ENCODE data around the gene VWF.

Gene VWF

GRCh38 chr12:6062757-6063735 lies 61.4 kb downstream of the VWF start:
- peak; percentile 87 for DNase-seq (ENCODE audit: low spot score)
- in situ Hi-C loops (cut with MboI; ENCODE audit: low sequenced_read_pairs, unreplicated experiment), result loop anchor here (5.0 kb wide), 1 partner anchor 224 kb away; no protein-coding TSS in a partner anchor
- peak; percentile 87 for TF ChIP-seq CTCF (IDR thresholded peaks at IDR 0.05; ENCODE audit: borderline replicate concordance, control extremely low read depth, extremely low read depth, insufficient read depth, missing control alignments)

- TF ChIP-seq CTCF (IDR thresholded peaks at IDR 0.05; ENCODE audit: borderline replicate concordance, control extremely low read depth, extremely low read depth, insufficient read depth, missing control alignments), result no peak
- no peak for DNase-seq (ENCODE audit: low spot score)
- in situ Hi-C loops (cut with MboI; ENCODE audit: low sequenced_read_pairs, unreplicated experiment), result loop anchor here (5.0 kb wide), 1 partner anchor 225 kb away; no protein-coding TSS in a partner anchor
These were observed 62.1 kb downstream of the VWF start for GRCh38 chr12:6062395-6062756.

GRCh38 chr12:6061660-6062059 lies 62.8 kb downstream of the VWF start:
- in situ Hi-C loops (cut with MboI; ENCODE audit: low sequenced_read_pairs, unreplicated experiment), result loop anchor here (5.0 kb wide), 1 partner anchor 226 kb away; no protein-coding TSS in a partner anchor
- DNase-seq (ENCODE audit: low spot score), result no peak
- TF ChIP-seq CTCF (IDR thresholded peaks at IDR 0.05; ENCODE audit: borderline replicate concordance, control extremely low read depth, extremely low read depth, insufficient read depth, missing control alignments), result no peak

GRCh38 chr12:6059860-6060565 lies 64.5 kb downstream of the VWF start:
- TF ChIP-seq CTCF (IDR thresholded peaks at IDR 0.05; ENCODE audit: borderline replicate concordance, control extremely low read depth, extremely low read depth, insufficient read depth, missing control alignments), result no peak
- DNase-seq (ENCODE audit: low spot score), result no peak
- in situ Hi-C loops (cut with MboI; ENCODE audit: low sequenced_read_pairs, unreplicated experiment), result loop anchor here (5.0 kb wide), 1 partner anchor 227 kb away; no protein-coding TSS in a partner anchor

GRCh38 chr12:6059221-6059620 lies 65.2 kb downstream of the VWF start:
- DNase-seq (ENCODE audit: low spot score), result no peak
- TF ChIP-seq CTCF (IDR thresholded peaks at IDR 0.05; ENCODE audit: borderline replicate concordance, control extremely low read depth, extremely low read depth, insufficient read depth, missing control alignments), result no peak
- in situ Hi-C loops (cut with MboI; ENCODE audit: low sequenced_read_pairs, unreplicated experiment), result no loop called here

- in situ Hi-C loops (cut with MboI; ENCODE audit: low sequenced_read_pairs, unreplicated experiment), result no loop called here
- no peak for TF ChIP-seq CTCF (IDR thresholded peaks at IDR 0.05; ENCODE audit: borderline replicate concordance, control extremely low read depth, extremely low read depth, insufficient read depth, missing control alignments)
- no peak for DNase-seq (ENCODE audit: low spot score)
These were observed 65.8 kb downstream of the VWF start for GRCh38 chr12:6058481-6059161.
